GM19240 (cell line): ENCODE data around the gene STRIP2.
A peak's percentile ranks its signal among the peaks of the same experiment; 100 is the strongest.
"Not testable (repeated sequence)": the region's sequence is repeated elsewhere in the genome, so short reads cannot be mapped to it uniquely, and the experiment has no call there.

Experiments
- DNase-seq: peaks from one replicate; pipeline ENCODE4 v3.0.0; 2011; ENCODE audit warnings: low spot score; ENCODE audit not compliant: insufficient read length

STRIP2 gene, protein sequence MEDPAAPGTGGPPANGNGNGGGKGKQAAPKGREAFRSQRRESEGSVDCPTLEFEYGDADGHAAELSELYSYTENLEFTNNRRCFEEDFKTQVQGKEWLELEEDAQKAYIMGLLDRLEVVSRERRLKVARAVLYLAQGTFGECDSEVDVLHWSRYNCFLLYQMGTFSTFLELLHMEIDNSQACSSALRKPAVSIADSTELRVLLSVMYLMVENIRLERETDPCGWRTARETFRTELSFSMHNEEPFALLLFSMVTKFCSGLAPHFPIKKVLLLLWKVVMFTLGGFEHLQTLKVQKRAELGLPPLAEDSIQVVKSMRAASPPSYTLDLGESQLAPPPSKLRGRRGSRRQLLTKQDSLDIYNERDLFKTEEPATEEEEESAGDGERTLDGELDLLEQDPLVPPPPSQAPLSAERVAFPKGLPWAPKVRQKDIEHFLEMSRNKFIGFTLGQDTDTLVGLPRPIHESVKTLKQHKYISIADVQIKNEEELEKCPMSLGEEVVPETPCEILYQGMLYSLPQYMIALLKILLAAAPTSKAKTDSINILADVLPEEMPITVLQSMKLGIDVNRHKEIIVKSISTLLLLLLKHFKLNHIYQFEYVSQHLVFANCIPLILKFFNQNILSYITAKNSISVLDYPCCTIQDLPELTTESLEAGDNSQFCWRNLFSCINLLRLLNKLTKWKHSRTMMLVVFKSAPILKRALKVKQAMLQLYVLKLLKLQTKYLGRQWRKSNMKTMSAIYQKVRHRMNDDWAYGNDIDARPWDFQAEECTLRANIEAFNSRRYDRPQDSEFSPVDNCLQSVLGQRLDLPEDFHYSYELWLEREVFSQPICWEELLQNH

DNA sequence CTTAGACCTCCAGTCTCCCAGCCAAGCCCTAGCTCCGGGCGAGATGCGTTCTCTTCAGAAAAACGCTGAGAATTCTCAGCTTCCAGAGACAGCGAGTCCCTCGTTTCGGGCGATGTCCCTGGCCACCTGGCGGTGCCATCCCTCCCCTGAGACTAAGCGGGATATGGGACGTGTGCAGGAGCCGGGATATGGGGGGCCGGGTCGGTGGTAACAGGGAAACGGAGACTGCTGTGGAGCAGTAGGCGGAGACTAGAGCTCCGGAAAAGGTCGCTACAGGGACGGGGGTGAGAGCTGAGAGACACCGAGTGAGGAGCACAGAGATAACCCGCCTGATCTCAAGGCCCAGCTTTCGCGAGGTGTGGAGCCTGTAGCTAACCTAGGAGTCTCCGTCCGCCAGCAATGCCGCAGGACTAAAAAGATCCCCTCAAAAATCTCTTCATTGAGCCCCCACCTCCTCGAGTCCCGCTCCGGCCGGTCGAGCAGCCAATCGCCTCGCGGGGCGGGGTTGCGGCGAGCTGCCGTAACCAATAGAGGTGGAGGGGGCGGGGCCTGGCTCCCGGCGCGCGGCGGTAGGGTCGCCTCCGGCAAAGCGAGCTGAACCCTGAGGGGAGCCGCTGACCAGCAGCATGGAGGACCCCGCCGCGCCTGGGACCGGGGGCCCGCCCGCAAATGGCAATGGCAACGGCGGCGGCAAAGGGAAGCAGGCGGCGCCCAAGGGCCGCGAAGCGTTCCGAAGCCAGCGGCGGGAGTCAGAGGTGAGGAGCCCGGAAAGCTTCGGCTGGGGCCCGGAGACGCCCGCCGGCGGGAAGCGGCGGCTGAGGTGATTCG lies at the start of gene STRIP2:
TSS of gene STRIP2 (plus strand) at position 586 of the 828 bp plus-strand sequence. CDS start at position 627, 41 bp downstream.
- peak; percentile 83 for DNase-seq

DNA sequence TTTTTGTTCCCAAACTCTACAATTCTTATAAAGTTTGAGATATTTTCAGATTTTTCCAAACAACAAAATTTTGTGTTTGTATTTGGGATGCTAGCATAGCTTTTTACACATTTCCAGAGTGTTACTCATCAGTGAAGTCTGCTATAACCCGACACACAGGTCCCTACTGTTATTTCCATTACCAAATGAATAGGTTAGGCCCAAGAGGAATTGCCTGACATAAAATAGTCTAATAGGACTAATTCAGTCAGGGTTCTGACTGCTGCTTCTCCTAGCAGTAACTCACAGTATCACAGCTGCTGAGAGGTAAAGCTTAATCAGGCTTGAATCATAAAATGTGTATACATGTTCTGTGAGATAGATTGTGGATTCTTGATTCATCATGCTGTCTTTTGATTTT lies 49.1 kb upstream of the STRIP2 start:
- no peak for DNase-seq

DNA sequence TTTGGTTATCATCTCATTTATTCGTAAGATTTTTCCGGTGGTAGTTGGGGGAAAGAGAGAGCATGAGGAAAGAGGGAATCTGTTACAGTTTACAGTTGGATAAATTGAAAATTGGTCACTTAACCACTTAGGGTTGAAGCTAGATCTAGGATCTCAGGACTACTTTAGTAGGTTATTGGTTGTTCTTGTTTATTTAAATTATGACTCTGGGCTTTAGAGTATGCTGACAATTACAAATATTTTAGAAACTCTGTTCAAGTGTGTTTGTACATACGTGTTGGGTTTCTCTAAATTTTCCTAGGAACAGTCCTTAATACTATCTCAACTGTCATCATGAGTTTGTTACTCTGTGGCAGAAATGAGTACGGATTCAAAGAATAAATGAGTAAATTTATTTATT lies 48.6 kb upstream of the STRIP2 start:
- no peak for DNase-seq

DNA sequence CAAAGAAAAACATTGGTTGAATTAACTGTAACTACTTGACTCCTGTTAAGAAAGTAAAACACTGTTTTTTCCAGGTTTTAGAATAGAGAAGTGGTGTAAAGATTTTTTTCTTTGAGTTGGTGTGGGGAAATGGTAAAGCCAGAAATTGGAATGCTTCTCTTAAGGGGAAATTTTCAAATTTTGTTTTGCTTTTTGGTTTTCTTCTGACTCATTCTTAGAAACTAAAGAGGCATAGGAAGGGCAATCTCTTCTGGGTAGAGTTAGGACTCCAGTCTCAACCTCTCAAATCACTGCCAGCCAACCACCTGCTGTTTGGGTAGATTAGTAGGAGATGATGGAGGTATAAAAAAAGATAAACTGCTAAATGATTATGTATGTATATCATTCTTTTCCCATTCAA lies 47.7 kb upstream of the STRIP2 start:
- no peak for DNase-seq

DNA sequence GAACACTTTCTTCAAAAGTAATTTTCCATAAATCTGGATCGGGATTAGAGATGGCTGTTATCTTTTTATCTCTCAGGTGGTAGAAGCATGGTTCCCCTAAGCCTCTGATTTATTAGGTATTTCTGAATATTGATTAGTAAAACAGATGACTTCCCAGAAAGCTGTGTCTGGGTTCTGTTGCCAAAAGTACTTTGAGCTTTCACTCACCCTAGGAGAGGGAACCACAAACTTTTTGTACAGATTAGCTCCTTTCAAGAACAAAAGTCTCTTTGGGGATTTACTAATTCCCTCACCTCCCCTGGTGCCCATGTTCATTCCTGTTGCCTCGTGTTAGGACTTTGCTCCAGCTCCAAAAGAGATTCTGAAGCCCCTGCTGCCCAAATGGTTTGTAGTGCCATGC lies 46.7 kb upstream of the STRIP2 start:
- no peak for DNase-seq

DNA sequence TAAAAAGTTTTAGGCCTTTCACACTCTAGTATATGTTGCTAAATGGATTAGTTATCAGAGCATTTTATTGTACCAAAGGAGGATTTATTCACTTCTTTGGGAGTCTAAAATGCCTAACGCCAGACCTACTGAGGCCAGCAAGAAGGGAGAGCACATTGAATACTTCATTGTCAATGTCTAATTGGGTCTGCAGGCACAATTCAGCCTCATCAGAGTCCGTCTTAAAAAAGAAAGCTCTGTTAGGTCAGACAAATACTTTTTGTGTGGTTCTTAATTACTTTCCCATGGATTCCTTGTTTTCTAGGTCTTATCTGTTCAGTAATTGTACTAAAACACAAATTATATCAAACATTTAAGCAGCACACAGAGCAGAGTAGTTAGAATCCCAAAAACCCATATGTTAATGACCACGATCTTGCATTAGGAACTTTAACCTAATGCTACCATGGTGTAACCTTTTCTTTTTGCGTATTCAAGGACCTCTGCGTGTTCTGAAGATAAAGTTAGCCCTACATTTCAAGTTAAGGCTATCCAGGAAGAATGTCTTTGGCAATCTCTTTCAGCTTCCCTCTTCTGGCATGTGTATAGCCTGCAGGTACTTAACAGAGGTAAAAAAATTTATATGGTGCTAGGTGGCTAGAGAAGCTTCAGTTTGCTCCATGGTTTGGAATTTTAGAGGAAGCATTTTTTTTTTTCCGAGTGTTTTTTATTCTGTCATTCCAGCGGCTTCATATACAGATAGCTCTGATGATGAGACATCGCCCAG lies 45.7 kb upstream of the STRIP2 start:
- DNase-seq: no peak

DNA sequence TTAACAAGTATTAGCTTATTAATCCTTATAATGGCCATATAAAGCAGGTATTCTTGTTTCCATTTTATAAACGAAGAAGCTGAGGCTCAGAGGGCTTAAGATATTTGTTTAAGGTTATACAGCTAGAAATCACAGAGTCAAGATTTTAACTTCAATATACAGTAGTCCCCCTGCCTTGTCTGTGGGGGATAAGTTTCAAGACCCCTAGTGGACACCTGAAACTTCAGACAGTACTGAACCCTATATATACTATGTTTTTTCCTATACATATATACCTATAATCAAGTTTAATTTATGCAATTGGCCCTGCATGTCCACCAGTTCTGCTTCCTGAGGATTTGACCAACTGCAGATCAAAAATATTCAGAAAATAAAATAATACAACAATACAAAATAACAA lies 44.4 kb upstream of the STRIP2 start:
- DNase-seq: no peak

DNA sequence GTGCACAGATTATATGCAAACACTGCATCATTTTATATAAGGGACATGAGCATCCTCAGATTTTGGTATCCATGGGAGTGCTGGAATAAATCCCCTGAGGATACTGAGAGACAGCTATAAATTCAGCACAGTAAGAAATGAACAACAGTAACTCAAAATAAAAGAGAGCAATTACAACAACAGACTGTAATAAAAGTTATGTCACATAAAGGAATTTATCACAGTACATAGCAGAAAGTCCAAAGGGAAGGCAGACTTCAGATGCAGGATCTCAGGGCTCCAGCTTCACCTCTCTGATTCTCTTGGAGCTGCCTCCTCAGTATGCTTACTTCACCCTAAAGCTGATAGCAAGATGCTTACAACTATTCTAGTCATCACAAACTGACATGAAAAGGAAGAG lies 43.9 kb upstream of the STRIP2 start:
- DNase-seq: no peak

DNA sequence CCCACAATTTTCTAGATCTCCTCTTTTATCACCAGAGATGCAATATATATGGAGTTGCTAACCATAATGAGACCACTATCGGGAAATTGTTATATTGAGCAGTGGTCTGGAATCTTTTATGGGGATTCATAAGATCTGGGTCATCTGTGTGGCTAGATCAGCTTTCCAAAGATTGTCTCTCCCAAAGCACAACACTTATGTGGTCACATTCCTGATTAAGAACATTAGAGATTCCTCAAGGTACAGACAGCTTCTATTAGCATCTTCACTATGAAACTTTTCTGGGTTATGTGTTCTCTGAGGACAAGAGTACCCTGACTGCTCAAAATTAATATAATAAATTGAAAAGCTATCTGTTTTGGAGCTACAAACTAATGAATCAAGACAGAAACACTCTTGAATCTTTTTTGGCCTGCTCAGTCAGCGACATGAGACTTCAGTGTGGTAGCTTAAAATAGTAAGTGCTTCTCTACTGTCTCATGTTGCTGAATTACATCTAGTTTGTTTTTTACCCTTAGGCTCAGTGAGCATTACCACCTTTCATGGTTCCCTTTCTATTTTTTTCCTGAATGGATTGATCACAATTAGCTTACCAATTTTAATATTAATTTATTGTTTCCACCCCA lies 42.6 kb upstream of the STRIP2 start:
- no peak for DNase-seq

DNA sequence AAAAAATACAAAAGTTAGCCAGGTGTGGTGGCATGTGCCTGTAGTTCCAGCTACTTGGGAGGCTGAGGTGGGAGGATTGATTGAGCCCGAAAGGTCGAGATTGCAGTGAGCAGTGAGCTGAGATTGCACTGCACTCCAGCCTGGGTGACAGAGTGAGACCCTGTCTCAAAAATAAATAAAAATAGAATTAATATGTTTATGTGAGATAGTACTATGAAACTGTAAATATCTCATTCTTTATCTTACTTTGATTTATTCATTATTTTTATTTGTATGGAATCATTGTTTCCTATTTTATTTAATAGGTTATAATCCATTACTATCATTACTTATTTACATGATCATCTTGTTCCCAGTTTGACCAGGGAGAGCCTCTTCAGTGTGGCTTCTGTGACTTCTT lies 41.0 kb upstream of the STRIP2 start:
- no peak for DNase-seq

DNA sequence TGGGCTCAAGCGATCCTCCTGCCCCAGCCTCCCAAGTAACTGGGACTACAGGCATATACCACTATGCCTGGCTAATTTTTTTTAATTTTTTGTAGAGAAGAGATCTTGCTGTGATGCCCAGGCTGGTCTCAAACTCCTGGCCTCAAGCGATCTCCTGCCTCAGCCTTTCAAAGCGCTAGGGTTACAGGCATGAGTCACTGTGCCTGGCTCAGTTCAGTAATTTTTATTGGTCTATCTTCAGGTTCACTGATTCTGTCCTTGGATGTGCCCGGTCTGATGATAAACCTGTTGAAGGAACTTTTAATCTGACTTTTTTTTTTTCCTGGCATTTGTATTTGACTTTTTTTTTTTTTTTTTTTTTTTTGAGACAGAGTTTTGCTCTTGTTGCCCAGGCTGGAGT lies 40.1 kb upstream of the STRIP2 start:
- no peak for DNase-seq

DNA sequence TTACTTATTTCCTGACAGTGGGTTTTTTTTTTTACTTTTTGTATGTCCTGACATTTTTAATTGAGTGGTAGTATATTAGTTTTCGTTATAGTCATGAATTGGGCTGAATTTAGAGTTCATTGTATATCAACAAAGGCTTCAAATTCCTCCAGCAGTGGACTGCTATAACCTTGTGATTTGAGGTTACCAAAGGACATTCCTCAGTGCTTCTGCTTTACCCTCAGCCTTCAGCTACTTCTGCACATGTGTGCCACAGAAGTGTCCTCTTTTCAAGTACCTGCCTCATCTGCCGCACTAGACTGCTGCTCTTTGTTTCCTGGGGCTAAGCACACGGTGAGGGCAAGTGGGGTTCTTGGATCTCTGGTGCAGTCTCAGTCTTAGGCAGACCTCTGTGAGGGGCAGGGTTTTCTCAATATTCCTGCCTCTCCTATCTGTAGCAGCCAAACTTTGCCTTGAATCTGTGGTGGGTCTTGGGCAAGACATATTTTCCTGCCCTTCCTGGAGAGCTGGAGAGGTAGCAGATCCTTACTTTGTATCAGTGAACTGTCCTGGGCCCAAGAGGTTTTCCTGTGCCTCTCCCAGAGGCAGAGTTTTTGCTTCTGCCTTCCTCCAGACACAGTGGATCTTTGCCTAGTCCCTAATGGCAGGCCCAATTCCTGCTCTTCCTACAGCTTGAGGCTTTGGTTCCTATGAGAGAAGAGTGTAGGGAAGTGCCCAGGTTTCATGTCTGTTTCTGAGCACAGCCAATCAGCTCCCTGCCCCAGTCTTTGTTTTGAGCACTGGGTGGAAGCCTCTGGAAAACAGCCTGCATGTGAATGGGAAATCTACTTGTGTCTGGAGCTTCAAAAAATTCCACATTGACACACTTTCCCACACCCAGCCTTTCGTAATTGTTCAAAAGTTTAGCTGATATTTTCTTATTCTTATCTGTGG lies 39.0 kb upstream of the STRIP2 start:
- no peak for DNase-seq

DNA sequence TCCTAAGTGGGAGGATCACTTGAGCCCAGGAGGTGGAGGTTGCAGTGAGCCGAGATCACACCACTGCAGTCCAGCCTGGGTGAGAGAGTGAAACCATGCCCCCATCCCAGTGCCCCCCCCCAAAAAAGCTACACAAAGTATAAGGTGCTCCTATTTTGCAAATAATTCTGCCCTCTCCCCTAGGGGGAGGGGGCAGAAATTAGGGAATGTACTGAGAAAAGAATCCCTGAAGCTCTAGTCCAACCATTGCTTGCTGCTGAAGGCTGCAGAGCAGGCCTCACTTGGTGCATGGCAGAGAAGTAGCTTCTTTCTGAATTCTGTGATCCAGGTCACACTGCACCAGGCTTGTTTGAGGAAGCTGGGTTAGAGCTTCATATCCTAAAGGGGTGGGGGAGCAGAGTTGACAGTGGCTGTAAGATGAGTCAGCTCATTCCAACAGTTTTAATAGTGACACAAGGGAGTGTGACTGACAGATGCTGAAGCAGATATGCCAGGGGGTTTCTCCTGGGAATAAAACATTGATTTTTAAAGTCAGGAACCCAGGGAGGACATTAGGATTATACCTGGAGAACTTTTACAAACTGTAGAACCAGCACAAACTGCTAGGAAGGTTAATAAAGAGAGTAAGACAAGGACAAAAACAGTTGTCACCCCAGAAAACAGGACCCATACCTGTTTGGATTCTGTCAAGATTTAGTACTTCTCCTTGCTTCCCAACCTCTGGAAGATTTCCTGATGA lies 32.8 kb upstream of the STRIP2 start:
- no peak for DNase-seq

DNA sequence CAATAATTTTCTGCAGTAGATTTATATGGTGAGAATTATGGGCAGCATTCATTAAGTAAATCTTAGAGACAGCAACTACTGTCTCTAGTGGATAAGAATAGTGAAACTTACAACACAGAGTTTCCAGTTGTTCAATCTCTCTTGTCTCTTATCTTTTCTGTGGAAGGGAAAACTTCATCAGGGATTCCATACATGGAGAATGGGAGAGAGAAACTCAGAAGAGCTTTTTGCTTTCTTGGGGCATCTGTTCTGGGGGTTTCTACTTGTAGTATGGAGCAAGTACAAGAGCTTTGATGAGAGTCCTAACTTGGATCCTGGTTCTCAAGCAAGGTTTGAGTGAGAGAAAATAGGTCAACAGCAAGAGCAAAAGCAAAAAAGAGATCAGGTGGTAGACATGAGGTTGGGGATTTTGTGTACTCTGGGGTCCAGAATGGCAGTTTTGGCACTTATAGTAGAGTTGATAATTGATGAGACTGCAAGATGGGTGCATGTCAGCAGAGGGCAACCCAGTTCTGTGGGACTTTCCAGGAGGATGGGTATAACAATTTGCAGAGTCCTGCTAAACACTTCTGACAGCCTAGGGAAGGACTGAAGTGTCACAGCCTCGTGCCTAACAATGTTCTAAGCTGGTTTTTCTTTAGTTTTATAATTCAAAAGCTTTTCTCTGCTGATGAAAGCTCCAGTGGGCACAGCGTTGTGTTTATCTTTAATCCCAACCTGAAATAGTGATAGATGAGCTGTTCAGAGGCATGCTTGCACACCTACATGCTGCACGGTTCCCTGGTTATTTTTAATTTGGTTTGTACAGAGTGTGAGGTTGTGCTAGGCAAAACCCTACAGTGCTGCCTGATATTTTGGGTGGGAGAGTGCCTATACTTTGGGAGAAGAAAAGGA lies 32.0 kb upstream of the STRIP2 start:
- DNase-seq: no peak

DNA sequence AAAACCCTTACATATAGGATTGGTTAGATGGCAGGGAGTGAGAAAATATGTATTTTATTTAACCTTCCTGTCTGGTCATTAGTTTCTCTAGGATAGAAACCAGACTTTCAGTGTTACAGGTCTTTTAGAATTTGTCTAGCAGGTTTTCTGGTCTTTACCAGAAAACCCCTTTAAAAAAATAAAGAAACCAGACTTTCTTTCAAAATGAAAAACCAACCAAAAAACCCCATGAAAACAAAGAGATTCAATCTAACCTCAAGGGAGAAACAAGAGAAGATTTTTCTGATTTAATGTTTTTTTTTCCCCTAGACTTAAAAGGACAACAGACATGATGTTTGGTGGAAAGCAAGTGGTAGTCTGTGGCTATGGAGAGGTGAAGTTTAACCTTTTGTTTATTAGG lies 28.7 kb upstream of the STRIP2 start:
- DNase-seq: no peak

DNA sequence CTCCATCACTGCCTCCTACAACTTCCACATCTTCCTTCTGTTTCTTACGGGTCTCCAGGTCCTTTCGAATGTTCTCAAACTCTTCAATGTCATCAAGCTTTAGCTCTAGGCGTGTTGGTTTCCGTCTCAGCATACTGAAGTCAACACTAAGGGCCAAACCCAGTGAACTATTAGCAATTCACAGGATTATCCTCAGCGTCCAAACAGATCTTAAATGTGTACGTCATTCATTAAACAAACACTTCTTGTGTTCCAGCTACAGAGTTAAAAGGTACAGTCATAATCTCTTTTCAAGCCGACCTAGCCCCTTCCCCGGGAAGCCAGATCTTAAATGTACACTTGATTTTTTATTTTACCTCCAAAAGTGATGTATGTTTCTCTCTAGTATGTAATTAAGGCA lies 24.0 kb upstream of the STRIP2 start:
- DNase-seq: not testable (repeated sequence)

DNA sequence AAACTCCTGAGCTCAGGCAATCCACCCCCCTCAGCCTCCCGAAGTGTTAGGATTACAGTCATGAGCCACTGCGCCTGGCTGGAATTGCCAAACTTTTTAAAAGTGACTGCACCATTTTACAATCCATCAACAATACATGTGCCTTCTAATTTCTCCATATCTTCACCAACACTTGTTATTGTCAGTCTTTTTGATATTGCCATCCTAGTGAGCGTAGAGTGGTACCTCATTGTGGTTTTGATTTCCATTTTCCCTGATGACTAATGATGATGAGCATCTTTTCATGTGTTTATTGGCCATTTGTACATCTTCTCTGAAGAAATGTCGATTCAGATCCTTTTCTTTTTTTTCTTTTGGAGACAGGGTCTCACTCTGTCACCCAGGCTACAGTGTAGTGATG lies 21.7 kb upstream of the STRIP2 start:
- no peak for DNase-seq

DNA sequence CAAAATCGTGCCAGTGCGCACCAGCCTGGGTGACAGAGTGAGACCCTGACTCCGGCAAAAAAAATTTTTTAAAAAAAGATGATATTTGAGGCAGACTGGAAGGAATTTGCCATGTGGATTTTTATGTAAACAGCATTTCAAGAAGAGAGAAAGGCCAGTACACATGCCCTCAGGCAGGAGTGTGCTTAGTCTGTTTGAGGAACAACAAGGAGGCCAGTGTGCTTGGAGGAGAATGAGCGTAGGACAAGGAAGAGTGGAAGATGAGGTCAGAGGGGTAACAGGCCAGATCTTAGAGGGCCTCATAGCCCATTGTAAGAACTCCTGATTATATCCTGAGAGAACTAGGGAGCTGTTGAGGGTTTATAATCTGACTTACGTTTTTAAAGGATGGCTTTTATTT lies 17.2 kb upstream of the STRIP2 start:
- no peak for DNase-seq
